HG03378 (cell line): ENCODE data around the gene C3orf20.
"Not testable (repeated sequence)": the region's sequence is repeated elsewhere in the genome, so short reads cannot be mapped to it uniquely, and the experiment has no call there.

Experiments
- ATAC-seq: cut with Tn5 transposase; IDR thresholded peaks from one replicate; pipeline ENCODE4 v1.9.1; 2021; ENCODE audit warnings: mild to moderate bottlenecking, moderate library complexity; ENCODE audit not compliant: unreplicated experiment

Gene C3orf20

DNA sequence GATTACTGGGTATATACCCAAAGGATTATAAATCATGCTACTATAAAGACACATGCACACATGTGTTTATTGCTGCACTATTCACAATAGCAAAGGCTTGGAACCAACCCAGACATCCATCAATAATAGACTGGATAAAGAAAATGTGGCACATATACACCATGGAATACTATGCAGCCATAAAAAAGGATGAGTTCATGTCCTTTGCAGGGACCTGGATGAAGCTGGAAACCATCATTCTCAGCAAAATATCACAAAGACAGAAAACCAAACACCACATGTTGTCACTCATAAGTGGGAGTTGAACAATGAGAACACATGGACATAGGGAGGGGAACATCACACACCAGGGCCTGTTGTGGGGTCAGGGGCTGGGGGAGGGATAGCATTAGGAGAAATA lies 78.0 kb downstream of the C3orf20 start:
- not testable (repeated sequence) for ATAC-seq

DNA sequence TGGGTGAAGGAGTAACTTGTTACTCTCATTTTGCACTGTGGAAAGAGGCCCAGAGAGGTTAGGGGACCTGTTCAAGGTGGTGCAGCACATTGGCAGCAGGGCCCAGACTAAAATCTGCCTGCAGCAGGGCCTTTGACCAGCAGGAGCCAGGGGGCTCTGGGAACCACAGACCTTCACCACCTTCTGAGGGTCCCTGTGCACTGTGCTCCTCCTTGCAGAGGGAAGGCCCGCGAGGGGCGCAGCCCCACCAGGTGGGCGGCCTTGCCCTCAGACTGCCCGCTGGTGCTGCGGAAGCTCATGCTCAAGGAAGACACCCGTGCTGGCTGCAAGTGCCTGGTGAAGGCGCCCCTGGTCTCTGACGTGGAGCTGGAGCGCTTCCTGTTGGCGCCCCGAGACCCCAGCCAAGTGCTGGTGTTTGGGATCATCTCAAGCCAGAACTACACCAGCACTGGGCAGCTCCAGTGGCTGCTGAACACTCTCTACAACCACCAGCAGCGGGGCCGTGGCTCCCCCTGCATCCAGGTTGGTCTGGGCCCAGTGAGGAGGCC lies 82.3 kb downstream of the C3orf20 start:
- ATAC-seq = no peak

GRCh38 chr3:14758297-14758696 lies 83.4 kb downstream of the C3orf20 start:
- no peak for ATAC-seq

DNA sequence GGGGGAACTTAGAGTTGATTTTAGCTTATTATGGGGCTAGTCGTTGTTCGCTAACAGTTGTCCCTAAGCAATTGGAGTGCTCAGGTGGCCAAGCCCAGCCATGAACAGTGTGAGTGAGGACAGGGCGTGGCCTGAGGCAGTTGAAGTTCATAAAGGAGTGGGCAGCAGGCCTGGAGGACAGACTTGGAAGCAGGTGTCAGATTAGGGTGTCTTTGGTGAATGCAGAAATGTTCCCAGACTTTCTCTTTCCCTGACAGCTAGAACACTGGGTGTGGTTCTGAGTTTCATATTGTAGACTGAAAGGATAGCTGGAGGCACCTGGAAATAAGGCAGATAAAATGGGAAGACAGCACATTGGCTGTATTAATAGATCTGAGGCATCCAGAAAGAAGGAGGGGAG lies 84.0 kb downstream of the C3orf20 start:
- no peak for ATAC-seq

DNA sequence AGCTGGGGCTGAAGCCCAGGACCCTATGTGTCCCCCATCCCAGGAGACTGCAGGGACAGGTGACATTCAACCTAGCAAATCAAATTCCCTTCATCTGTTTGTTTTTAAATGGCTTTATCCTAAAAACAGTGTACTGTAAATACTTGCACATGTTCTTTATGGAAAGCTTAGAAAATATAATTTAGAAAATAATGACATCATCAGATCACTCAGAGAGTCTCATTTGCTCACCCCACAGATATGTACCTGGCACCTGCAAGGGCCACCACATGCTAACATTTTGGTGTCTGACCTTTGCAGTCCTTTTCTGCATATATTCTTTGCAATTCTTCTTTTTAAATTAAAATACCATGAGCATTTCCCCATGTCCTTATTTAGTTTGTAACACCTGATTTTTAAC lies 85.2 kb downstream of the C3orf20 start:
- no peak for ATAC-seq

- no peak for ATAC-seq
Measured at GRCh38 chr3:14761121-14761672, 86.3 kb downstream of the C3orf20 start.

DNA sequence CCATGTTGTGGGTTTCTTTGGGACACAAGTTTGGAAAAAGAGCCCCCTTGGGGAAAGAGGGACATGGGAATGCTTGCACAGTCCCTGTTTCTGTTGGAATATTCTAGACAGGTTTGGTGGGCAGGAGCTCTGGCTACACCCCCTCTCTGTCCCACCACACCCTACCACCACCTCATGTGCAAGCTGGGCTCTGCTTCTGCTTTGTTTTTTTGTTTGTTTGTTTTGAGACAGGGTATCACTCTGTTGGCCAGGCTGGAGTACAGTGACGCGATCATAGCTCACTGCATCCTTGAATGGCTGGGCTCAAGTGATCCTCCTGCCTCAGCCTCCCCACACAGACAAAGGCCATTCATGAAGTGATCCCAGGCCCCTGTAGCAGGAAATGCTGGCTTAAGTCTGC lies 86.9 kb downstream of the C3orf20 start:
- no peak for ATAC-seq

GRCh38 chr3:14762701-14763100 lies 87.8 kb downstream of the C3orf20 start:
- no peak for ATAC-seq

GRCh38 chr3:14764331-14765059 lies 89.6 kb downstream of the C3orf20 start:
- ATAC-seq = no peak

GRCh38 chr3:14765060-14765400 lies 90.1 kb downstream of the C3orf20 start:
- ATAC-seq = no peak

DNA sequence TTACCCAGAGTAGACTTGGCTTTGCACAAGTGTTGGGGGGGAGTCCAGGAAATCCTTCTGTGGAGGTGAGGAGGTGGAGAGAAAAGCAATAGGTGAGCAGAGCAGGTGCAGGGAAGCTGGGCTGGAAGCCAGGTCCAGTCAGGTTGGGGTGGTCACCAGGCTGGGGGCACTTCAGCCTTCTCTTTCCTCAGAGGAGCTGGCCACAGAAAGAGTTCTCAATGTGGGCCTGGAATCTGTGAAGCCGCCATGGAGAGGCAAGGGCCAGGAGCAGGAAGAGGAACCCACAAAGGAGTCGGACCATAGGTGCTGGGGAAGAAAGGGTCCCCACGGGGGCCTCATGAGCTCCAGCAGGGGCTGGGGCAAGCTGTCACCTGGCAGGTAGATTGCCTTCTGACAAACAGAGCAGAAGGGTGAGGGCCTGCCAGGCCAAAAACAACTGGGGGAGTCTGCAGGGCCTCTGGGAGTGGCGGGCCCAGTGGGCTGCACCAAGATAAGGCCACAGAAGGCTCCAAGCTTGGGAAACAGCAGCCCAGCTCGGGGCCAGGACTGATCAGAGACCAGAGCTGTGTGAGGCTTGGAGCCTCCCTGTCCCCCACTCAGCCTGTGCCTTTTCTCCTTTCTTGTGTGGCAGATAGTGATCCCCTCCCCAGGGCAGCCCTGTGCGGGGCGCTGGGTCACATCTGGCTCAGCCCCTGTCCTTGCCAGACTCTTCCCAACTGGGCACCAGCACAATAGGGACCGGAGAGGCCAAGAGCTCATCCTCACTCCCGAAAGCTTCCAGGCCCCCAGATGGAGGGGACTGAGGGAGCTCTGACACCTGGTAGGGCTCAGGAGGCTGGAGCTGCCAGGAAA lies 90.9 kb downstream of the C3orf20 start:
- no peak for ATAC-seq

DNA sequence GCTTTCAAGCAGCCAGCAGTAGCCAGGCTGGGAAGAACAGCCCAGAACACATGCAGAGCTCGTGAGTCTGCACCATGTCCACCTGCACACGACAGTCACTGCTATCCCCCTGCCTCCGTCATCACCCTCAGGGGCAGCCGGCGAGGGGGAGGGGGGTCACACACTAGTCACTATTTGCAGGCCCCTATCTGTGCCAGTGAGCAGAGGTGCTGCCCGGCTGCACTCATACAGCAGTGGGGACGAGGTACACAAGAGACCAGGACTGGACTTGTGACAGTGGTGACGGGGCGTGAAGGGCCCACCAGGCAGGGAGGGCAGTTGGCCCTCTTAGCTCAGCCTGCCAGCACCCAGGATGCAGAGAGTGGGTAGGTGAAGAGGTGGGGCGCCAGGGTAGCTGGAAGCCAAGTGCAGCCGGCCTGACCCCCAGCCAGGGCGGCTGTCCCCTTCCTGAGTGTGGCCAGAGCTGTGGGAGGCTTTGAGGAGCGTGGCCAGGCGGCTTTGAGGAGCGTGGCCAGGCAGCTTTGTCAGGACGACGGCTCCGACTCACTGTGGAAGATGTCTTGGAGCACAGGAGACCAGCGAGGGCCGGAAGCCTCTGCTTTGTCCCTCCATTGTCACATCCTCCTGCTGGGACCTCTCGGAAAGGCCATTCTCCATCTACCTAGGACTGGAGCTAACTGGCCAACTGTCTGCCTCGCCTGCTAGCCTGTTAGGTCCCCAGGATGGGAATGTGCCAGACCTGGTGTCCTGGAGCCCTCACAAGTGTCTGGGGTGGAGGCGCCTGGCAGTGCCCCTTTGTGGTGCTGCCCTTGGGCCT lies 91.7 kb downstream of the C3orf20 start:
- no peak for ATAC-seq

GRCh38 chr3:14767245-14768051 lies 92.5 kb downstream of the C3orf20 start:
- no peak for ATAC-seq

GRCh38 chr3:14768182-14768790 lies 93.3 kb downstream of the C3orf20 start:
- no peak for ATAC-seq

DNA sequence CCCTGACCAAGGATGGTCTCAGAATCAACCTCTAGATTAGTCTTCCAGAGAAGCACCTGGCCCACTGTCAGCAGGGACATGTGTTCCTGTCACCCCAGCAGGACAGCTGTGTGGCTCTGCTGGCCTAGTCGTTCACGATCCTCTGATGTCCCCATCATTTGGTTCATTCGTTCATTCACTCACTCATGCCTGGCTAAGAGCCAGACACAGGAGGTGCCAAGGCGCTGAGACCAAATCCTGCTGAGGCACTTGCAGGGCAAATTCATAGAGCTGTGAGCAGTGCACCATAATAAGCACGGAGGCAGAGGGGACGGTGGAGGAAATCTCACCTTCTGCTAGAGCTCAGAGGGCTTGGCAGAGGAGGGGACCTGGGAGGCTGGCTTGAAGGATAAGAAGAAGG lies 93.9 kb downstream of the C3orf20 start:
- no peak for ATAC-seq

GRCh38 chr3:14769544-14770325 lies 94.8 kb downstream of the C3orf20 start:
- ATAC-seq = no peak

GRCh38 chr3:14770591-14770990 lies 95.7 kb downstream of the C3orf20 start:
- ATAC-seq = no peak

- ATAC-seq = no peak
Measured at GRCh38 chr3:14771593-14772497, 96.9 kb downstream of the C3orf20 start.
